Measurements from ENCODE around the gene ENOX1.

DNA sequence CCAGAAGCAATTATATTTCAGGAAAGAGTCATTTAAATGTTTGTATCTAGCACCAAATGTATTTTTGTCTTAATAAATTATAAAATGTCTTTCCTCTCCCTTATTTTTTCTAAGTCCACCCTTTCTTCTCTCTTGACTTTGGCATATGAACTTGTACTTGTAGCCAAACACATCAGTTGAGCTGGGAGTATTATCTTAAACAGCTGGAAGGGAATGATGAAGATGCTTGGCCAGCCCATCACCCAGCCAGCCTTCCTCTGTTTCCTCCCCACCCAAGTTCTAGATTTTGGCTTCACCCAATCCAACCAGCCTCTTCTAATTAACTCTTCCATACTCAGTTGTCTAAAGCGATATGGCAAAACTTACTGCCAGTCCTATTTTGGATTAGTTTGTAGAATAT, 272.5 kb downstream of the ENOX1 start:
- TF ChIP-seq, protein P1, sequence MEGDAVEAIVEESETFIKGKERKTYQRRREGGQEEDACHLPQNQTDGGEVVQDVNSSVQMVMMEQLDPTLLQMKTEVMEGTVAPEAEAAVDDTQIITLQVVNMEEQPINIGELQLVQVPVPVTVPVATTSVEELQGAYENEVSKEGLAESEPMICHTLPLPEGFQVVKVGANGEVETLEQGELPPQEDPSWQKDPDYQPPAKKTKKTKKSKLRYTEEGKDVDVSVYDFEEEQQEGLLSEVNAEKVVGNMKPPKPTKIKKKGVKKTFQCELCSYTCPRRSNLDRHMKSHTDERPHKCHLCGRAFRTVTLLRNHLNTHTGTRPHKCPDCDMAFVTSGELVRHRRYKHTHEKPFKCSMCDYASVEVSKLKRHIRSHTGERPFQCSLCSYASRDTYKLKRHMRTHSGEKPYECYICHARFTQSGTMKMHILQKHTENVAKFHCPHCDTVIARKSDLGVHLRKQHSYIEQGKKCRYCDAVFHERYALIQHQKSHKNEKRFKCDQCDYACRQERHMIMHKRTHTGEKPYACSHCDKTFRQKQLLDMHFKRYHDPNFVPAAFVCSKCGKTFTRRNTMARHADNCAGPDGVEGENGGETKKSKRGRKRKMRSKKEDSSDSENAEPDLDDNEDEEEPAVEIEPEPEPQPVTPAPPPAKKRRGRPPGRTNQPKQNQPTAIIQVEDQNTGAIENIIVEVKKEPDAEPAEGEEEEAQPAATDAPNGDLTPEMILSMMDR (conservative IDR thresholded peaks at IDR 0.05; ENCODE audit: low read depth, low read length): no peak
- TF ChIP-seq EZH2phosphoT487 (IDR thresholded peaks at IDR 0.05; ENCODE audit: borderline replicate concordance, low read length): no peak
